Esophagus squamous epithelium (tissue), 4 donors: ENCODE data around the gene GAB3.

Experiments
- CTCF ChIP-seq, 6 experiments: fragments of 450-650 bp in 4 of 6; fragments of 200-600 bp in 2 of 6; sonication (generic) in 2 of 6; IDR thresholded peaks; one replicate each; pipeline ENCODE4 v1.5.1; 2016 to 2019; ENCODE audit warnings: antibody characterized with exemption in 6 of 6, mild to moderate bottlenecking in 4 of 6, moderate library complexity in 4 of 6
- POLR2A ChIP-seq, 4 donors: fragments of 450-650 bp; IDR thresholded peaks; one replicate each; pipeline ENCODE4 v1.6.1; 2017; ENCODE audit warnings: antibody characterized with exemption in 4 of 4, mild to moderate bottlenecking in 4 of 4, moderate library complexity in 3 of 4

GRCh38 chrX:154742613-154743012, 8.3 kb downstream of the GAB3 start:
- TF ChIP-seq CTCF (IDR thresholded peaks at IDR 0.05) (no peak), POLR2A (IDR thresholded peaks at IDR 0.05) (no peak)
